H9 (cell line): ENCODE measurements around the gene C1orf21. TPM values are rescaled to one million over a fixed set of nuclear protein-coding genes. Genes with fewer than 3 reads are reported as not detected.

Experiments
- DNase-seq: peaks from one replicate; pipeline ENCODE4 v3.0.0-alpha.2; 2017
- H2AFZ ChIP-seq: one replicate; pipeline ENCODE4 v1.6.1; 2013; ENCODE audit warnings: mild to moderate bottlenecking, low read length, control low read depth, moderate library complexity
- H2AK5ac ChIP-seq: 2 replicates; pipeline ENCODE4 v1.6.1; 2013; ENCODE audit warnings: low read length, control low read depth, mixed read lengths; ENCODE audit not compliant: insufficient read length
- H2BK120ac ChIP-seq: one replicate; pipeline ENCODE4 v1.6.1; 2013; ENCODE audit warnings: low read depth, mild to moderate bottlenecking, low read length, control low read depth, inconsistent platforms; ENCODE audit not compliant: poor library complexity, severe bottlenecking
- H2BK12ac ChIP-seq: 2 replicates; pipeline ENCODE4 v1.6.1; 2013; ENCODE audit warnings: low read length, control low read depth, mixed read lengths, low read depth; ENCODE audit not compliant: insufficient read length
- H2BK15ac ChIP-seq: 2 replicates; pipeline ENCODE4 v1.6.1; 2013; ENCODE audit warnings: low read depth, low read length, control low read depth
- H2BK20ac ChIP-seq: one replicate; pipeline ENCODE4 v1.6.1; 2013; ENCODE audit warnings: low read depth, mild to moderate bottlenecking, low read length, control low read depth, inconsistent platforms; ENCODE audit not compliant: poor library complexity, severe bottlenecking
- H2BK5ac ChIP-seq: 2 replicates; pipeline ENCODE4 v1.6.1; 2013; ENCODE audit warnings: low read length, control low read depth, mixed read lengths; ENCODE audit not compliant: insufficient read length
- H3K14ac ChIP-seq: 2 replicates; pipeline ENCODE4 v1.6.1; 2013; ENCODE audit warnings: low read length, control low read depth; ENCODE audit not compliant: insufficient read depth
- H3K18ac ChIP-seq: 2 replicates; pipeline ENCODE4 v1.6.1; 2013; ENCODE audit warnings: low read depth, mild to moderate bottlenecking, mixed read lengths, low read length, control low read depth; ENCODE audit not compliant: insufficient read length
- H3K23ac ChIP-seq: 2 replicates; pipeline ENCODE4 v1.6.1; 2013; ENCODE audit warnings: low read length, control low read depth, mixed read lengths, low read depth; ENCODE audit not compliant: insufficient read length
- H3K23me2 ChIP-seq: 2 replicates; pipeline ENCODE4 v1.6.1; 2013; ENCODE audit warnings: low read depth, mild to moderate bottlenecking, mixed read lengths, low read length, control low read depth; ENCODE audit not compliant: insufficient read length, poor library complexity, severe bottlenecking
- H3K27ac ChIP-seq: 2 replicates; pipeline ENCODE4 v1.5.1; 2013; ENCODE audit warnings: low read length, control low read depth, mixed read lengths, low read depth; ENCODE audit not compliant: insufficient read length
- H3K27me3 ChIP-seq: 2 replicates; pipeline ENCODE4 v1.6.1; 2013; ENCODE audit warnings: low read length, control low read depth, inconsistent platforms; ENCODE audit not compliant: insufficient read depth
- H3K4ac ChIP-seq: 2 replicates; pipeline ENCODE4 v1.6.1; 2013; ENCODE audit warnings: low read depth, mild to moderate bottlenecking, control low read depth, inconsistent platforms, low read length, moderate library complexity
- H3K4me1 ChIP-seq: 2 replicates; pipeline ENCODE4 v1.6.1; 2013; ENCODE audit warnings: low read length, control low read depth, inconsistent platforms; ENCODE audit not compliant: insufficient read depth
- H3K4me2 ChIP-seq: 2 replicates; pipeline ENCODE4 v1.6.1; 2013; ENCODE audit warnings: low read length, control low read depth, mixed read lengths; ENCODE audit not compliant: insufficient read length, insufficient read depth
- H3K56ac ChIP-seq: 2 replicates; pipeline ENCODE4 v1.6.1; 2013; ENCODE audit warnings: low read depth, mild to moderate bottlenecking, mixed read lengths, low read length, control low read depth; ENCODE audit not compliant: insufficient read length
- H3K79me1 ChIP-seq: 2 replicates; pipeline ENCODE4 v1.6.1; 2013; ENCODE audit warnings: low read depth, mild to moderate bottlenecking, moderate library complexity, low read length, control low read depth, inconsistent platforms; ENCODE audit not compliant: insufficient read depth, poor library complexity, severe bottlenecking
- H3K79me2 ChIP-seq: 2 replicates; pipeline ENCODE4 v1.6.1; 2013; ENCODE audit warnings: low read length, control low read depth, inconsistent platforms; ENCODE audit not compliant: insufficient read depth
- H3K9ac ChIP-seq: 2 replicates; pipeline ENCODE4 v1.6.1; 2013; ENCODE audit warnings: low read length, control low read depth, mixed read lengths; ENCODE audit not compliant: insufficient read length; ENCODE audit errors: extremely low read depth
- H3K9me3 ChIP-seq: one replicate; pipeline ENCODE4 v1.6.1; 2013; ENCODE audit warnings: low read depth, low read length, inconsistent platforms; ENCODE audit not compliant: control insufficient read depth
- H3T11ph ChIP-seq: one replicate; pipeline ENCODE4 v1.6.1; 2013; ENCODE audit warnings: mild to moderate bottlenecking, low read length, control low read depth, inconsistent platforms
- H4K20me1 ChIP-seq: one replicate; pipeline ENCODE4 v1.6.1; 2013; ENCODE audit not compliant: control insufficient read depth, insufficient read length, insufficient read depth
- H4K5ac ChIP-seq: 2 replicates; pipeline ENCODE4 v1.6.1; 2013; ENCODE audit warnings: low read depth, mild to moderate bottlenecking, mixed read lengths, low read length, control low read depth; ENCODE audit not compliant: insufficient read length
- H4K8ac ChIP-seq: replicated peaks from 2 replicates; pipeline ENCODE4 v1.6.1; 2013; ENCODE audit warnings: low read length, control low read depth, mixed read lengths, low read depth; ENCODE audit not compliant: insufficient read length
- H4K91ac ChIP-seq: 2 replicates; pipeline ENCODE4 v1.6.1; 2013; ENCODE audit warnings: low read depth, mild to moderate bottlenecking, moderate library complexity, mixed read lengths, low read length, control low read depth; ENCODE audit not compliant: insufficient read length
- H3K27ac Mint-ChIP-seq, 3 experiments: 2 replicates in 2 of 3; 3 replicates in 1 of 3; pipeline ENCODE4 v1.8.0; 2020 to 2021; ENCODE audit warnings: mixed read lengths in 3 of 3, mild to moderate bottlenecking in 1 of 3, moderate library complexity in 1 of 3
- H3K27me3 Mint-ChIP-seq: 2 replicates; pipeline ENCODE4 v1.8.0; 2021; ENCODE audit warnings: low read depth, mild to moderate bottlenecking, moderate library complexity, mixed read lengths
- H3K36me3 Mint-ChIP-seq, 3 experiments: 2 replicates in 2 of 3; 3 replicates in 1 of 3; pipeline ENCODE4 v1.8.0; 2020 to 2021; ENCODE audit warnings: low read depth in 3 of 3, mixed read lengths in 3 of 3; ENCODE audit not compliant: insufficient read depth in 1 of 3
- H3K4me1 Mint-ChIP-seq, 2 experiments: 2 replicates each; pipeline ENCODE4 v1.8.0; 2020; ENCODE audit warnings: mixed read lengths in 2 of 2
- H3K4me3 Mint-ChIP-seq, 2 experiments: 2 replicates in 1 of 2; 3 replicates in 1 of 2; pipeline ENCODE4 v1.8.0; 2020 to 2021; ENCODE audit warnings: mild to moderate bottlenecking in 2 of 2, mixed read lengths in 2 of 2, moderate library complexity in 1 of 2
- H3K9me3 Mint-ChIP-seq, 2 experiments: 2 replicates in 1 of 2; 3 replicates in 1 of 2; pipeline ENCODE4 v1.8.0; 2020; ENCODE audit warnings: mild to moderate bottlenecking in 2 of 2, mixed read lengths in 2 of 2, moderate library complexity in 1 of 2
- WGBS: extraction: QIAGEN DNeasy Blood & Tissue Kit; methylation state at CpG from one replicate; pipeline ENCODE4 v1.1.7; 2013; ENCODE audit warnings: missing lambda C conversion rate, low lambda C conversion rate, mixed read lengths; ENCODE audit not compliant: insufficient read length; ENCODE audit errors: extremely low coverage; 5-methylcytosine and 5-hydroxymethylcytosine counted together
- total RNA-seq: library from RNA; stranded (reverse); gene quantifications from 2 replicates; pipeline ENCODE4 v1.2.1, GENCODE V29; 2021
- TF ChIP-seq, protein P1 (sequence below): fragments of 200-600 bp; sonication (generic); conservative IDR thresholded peaks from 3 replicates; pipeline ENCODE4 v1.8.0; 2021; ENCODE audit warnings: antibody characterized with exemption, mild to moderate bottlenecking

Gene C1orf21
- total RNA-seq, 1 experiment from 2014 or later: 36.0 TPM

DNA sequence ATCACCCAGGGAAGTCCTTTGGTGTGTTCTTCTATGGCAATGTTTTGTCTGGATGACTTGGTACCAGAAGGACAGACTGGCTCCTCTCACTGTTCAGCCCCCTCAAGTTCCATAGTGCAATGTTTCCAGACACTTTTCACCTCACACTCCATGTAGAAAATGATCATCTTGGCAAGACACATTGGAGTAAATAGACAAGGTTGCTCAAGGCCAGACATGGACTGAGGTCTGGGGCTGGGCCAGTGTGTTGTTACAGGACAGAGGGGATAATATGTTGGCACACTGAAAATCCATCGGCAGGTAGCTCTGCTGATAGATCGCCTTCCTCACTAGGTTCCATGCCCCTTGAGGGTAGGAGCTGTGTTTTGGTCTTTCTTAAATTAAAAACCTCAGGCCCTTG, 51.5 kb downstream of the C1orf21 start:
- Histone ChIP-seq H3K27me3 (no peaks in the 10 kb centered on the region), H3K9me3 (no peaks in the 10 kb centered on the region), H2BK20ac (no peak overlapping the region), H3K4me1 (no peaks in the 10 kb centered on the region), H3K14ac (no peak overlapping the region), H2AK5ac (no peak overlapping the region), H2BK120ac (no peak overlapping the region), H3K27ac (no peak overlapping the region), H3K23ac (no peak overlapping the region), H4K8ac (no peak overlapping the region), H3K4me2 (no peak overlapping the region), H4K5ac (no peak overlapping the region), H4K20me1 (no peaks in the 10 kb centered on the region), H4K91ac (no peak overlapping the region), H3K4ac (no peak overlapping the region), H3K79me1 (peaks cover 4% of the 10 kb centered on the region), H2BK5ac (no peak overlapping the region), H2BK15ac (no peak overlapping the region), H3K18ac (no peak overlapping the region), H3K79me2 (no peaks in the 10 kb centered on the region), H3K56ac (no peak overlapping the region), H3K23me2 (no peaks in the 10 kb centered on the region), H3T11ph (no peak overlapping the region), H3K9ac (no peak overlapping the region), H2BK12ac (no peak overlapping the region), H2AFZ (no peak overlapping the region)
- H3K4me3 Mint-ChIP-seq: no peak overlapping the region
- TF ChIP-seq, protein P1, sequence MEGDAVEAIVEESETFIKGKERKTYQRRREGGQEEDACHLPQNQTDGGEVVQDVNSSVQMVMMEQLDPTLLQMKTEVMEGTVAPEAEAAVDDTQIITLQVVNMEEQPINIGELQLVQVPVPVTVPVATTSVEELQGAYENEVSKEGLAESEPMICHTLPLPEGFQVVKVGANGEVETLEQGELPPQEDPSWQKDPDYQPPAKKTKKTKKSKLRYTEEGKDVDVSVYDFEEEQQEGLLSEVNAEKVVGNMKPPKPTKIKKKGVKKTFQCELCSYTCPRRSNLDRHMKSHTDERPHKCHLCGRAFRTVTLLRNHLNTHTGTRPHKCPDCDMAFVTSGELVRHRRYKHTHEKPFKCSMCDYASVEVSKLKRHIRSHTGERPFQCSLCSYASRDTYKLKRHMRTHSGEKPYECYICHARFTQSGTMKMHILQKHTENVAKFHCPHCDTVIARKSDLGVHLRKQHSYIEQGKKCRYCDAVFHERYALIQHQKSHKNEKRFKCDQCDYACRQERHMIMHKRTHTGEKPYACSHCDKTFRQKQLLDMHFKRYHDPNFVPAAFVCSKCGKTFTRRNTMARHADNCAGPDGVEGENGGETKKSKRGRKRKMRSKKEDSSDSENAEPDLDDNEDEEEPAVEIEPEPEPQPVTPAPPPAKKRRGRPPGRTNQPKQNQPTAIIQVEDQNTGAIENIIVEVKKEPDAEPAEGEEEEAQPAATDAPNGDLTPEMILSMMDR: no peak
- H3K27me3 Mint-ChIP-seq: no peaks in the 10 kb centered on the region
- no peak overlapping the region; a peak in 1 of 7 replicates for H3K27ac Mint-ChIP-seq
- DNase-seq: no peak
- H3K4me1 Mint-ChIP-seq: peaks cover 7 to 22% of the 10 kb centered on the region in 2 experiments
- peaks cover 0 to 3% (median 0%) of the 10 kb centered on the region in 3 experiments; a peak in 3 of 7 replicates for H3K36me3 Mint-ChIP-seq
- WGBS: no CpG with 5 or more reads among the region's 2 CpGs
- H3K9me3 Mint-ChIP-seq: no peaks in the 10 kb centered on the region; a peak in 1 of 5 replicates
